T-helper 1 cell treated with Interleukin-12 subunit alpha and Interleukin-12 subunit beta and Interleukin-4 antibody, amounts not matched to agents 30 ng/mL and 1 ng/mL, for 36 hours (primary cell): ENCODE results near the gene INPP5D. TPM values are rescaled to one million over a fixed set of nuclear protein-coding genes. Genes with fewer than 3 reads are reported as not detected.

Experiments used
- intact Hi-C: fragments of 100-400 bp; cut with micrococcal nuclease; formaldehyde crosslinking; loops from one replicate; pipeline ENCODE4 v1.15.1; 2024
- total RNA-seq: library from RNA; stranded (reverse); gene quantifications from 2 replicates; pipeline ENCODE4 v1.2.3, GENCODE V29; 2022

Gene INPP5D
- total RNA-seq, 1 donor from 2014 or later, result 128 TPM

DNA sequence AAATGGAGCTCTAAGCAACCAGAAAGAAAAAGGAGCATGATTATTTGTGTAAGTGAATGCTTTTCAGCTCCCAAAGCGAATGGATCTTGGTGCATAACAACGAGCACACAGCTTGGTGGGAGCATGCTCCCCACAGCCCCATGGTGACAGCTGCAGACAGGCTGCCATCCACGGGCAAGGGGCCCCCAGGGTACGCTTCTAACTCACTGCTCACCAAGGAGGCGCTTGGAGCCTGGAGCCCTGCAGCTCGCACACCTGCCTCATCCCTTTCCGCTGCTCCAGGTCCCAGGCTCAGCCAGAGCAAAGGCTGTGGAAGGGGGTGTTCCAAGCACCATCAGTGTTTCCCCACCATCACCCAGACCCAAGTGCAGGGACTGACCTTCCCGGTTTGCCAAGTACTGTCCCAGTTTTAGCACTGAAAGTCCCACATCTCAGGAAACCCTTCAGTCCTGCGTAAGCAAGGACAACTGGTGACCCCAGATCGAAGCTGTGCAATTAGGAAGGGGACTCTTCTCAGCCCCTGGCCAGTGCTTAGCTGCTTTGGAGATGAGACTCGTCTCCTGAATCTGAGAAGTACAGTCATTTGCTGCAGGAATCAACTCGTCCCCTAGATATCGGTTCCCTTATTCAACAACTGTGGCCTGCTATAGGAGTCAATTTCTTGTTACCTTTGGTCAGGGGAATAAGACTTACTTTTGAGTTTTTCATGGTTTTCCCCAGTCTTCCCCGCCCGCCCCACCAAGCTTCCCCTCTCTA is 141.3 kb downstream of the INPP5D start:
- intact Hi-C loops, result no loop called here

DNA sequence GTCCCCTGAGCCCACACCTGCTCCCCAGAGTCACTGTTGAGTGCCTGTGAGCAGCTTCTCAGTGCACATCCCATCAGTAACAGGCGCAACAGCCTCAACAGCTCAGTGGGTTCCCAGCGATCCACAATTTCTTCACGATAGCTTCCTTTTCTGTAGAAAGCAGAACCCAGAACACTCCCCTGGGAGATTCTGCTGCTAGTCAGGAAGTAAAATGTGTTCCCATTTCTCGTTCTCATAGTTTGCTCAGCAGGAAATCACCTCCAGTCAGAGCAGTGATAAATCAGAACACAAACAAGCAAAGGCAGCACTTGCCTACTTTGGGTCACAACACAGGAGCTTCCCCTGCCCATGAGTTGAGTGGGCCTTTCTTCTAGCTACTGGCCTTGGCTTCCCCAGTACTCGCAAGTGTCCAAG is 142.4 kb downstream of the INPP5D start:
- intact Hi-C loops, result no loop called here

DNA sequence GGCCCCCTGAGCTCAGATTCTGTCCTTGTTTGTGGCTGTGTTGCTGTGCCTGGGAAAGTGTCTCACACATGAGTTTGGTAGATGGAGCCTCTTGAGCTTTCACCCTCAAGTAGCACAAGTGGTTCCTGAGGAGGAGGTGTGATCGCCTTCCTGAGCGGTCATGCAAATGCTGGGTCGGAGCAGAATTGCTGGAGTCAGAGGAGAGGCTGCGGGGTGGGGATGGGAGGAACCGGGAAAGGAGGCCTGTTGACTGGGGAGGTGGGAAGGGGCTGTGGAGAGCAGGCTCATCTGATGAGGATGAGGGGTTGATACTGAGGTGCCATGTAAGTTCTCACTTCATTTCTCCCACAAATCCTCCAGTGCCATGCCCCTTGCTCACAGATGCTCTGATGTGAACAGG is 142.9 kb downstream of the INPP5D start:
- intact Hi-C loops, result no loop called here

DNA sequence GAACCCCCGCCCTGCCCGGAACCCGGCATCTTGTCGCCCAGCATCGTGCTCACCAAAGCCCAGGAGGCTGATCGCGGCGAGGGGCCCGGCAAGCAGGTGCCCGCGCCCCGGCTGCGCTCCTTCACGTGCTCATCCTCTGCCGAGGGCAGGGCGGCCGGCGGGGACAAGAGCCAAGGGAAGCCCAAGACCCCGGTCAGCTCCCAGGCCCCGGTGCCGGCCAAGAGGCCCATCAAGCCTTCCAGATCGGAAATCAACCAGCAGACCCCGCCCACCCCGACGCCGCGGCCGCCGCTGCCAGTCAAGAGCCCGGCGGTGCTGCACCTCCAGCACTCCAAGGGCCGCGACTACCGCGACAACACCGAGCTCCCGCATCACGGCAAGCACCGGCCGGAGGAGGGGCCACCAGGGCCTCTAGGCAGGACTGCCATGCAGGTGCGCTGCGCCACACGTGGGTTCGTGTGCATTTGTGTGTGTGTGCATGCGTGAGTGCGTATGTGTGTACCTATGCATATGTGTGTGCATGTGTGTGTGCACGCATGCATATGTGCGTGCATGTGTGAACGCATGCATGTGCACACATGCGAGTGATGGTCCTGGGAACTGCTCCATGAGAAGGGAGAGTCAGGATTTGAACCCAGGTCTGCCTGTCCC is 144.3 kb downstream of the INPP5D start:
- intact Hi-C loops, result no loop called here

DNA sequence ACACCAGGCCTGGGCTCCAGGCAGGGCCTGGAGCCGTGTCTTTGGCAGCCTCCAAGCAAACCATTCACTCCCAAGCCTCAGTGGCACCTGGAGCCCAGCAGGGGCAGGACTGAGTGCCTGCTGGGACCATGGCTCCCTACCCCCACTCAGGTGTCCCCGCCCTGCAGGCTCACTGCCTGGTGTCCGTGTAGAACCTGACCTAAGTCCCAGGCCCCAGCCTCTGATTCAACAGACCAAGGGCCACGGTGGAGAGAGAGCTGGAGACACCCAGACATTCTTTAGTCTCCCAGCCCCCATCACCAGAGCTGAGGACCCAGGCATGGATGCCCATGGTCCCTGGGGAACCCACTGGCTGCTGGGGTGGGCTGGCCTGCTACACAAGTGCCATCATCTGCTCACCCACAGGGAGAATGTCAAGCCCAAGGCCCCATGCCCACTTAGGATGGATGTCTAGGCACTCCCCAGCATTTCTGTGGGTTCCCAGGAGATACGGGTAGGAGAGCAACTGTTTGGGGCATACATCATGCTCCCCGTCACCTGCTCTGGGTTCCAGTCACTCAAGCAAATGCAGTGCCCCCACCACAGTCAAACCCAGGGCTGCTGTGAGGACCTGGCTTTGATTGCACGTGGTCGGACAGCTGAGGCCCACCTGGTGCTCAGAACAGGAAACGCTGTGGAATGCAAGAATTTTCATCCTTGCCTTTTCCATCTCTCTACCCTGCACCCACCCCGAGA is 148.4 kb downstream of the INPP5D start:
- intact Hi-C loops, result no loop called here

DNA sequence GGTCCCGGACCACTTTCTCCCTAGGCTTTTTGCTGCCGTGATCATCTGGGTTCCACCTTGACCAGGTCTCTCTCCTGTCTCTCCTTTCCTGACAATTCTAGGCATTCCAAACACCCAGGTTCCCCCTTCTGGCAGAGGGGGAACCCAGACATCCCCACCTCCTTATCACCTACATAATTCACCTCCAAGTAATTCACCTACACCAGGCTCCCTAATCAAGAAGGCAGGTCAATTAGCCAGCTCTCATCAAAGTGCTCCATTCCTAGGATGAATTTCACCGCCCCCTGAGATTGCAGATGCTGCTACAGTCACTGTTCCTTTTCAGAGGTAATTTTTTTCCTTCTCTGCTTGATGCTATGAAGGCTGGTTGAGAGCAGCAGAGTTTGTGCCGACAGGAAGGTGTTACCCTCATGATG is 149.0 kb downstream of the INPP5D start:
- intact Hi-C loops, result no loop called here

DNA sequence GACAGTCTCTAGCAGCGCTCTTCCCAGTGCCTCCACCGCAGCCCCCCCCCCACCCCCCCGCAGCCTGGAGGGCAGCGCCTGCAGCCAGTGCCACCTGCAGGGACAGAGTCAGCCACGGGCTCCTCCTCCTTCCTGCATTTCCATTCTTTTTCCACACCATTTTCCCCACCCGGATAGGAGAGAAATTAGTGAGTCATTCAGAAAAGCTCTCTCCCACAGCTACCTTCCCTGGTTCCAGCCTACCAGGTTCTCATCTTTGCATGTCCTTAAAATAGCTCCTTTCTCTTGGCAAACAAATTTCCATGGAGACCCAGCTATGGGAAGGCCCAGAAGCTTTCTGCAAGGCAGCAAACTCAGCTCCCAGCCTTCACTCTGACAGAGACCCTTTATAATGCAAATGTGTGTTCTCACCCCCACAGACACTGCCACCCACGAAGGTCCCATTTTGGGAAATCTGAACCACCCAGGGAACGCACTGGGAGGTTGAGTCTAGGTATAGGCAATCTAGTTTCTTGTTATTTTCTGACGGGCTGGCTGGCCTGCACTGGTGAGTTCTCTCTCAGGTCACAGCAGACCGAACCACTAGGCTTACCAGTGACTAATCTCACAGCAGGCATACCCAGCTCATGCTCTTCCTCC is 149.5 kb downstream of the INPP5D start:
- intact Hi-C loops, result no loop called here

DNA sequence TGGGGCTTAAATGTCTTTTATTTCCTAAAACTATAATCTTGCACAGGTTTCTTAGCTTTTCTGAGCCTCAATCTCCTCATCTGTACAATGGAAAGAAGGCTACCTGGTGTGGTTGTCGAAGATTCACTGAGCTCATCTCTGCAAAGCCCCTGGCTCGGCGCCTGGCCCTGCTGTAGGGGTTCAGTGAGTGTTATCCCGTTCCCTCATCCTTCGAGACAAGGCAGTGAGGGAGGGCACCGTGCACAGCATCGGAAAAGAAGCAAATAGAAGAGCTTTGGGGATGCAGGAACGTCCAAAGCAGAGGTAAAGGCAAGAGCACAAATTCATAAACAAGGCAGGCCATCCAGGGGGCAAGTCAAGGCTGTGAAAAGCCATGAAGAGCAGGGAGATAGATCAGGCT is 150.1 kb downstream of the INPP5D start:
- intact Hi-C loops, result no loop called here

DNA sequence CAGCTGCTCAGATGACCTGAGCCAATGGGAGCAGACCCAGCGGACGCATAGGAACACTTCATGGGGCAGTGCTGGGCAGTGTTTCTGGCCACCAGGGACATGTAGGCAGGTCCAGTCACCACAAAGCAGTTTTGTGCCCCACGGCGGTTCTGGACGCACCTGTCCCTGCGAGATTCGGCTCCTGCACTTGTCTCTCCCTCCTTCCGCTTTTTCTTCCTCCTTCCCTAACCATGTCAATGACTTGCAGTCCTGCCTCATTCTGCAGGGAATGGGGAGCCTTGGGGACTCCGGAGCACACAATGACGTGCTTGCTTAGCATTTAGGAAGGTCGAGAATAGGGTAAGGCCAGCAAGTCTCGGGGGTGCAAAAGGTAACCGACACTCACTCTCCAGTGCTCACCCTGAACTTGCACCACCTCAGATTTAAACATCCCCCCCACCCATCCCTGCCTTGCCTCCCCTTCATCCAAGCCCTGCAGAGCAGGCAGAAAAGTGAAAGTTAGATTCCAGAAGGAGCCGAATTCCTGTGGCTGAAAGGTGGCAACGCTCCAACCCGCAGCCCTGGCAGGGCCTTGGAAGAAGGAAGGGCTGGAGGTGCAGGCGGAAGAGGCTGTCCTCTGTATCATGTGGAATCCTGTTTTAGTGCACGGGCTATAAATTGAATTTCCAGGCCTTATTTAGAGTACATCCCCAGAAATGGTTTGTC is 150.9 kb downstream of the INPP5D start:
- intact Hi-C loops, result no loop called here

DNA sequence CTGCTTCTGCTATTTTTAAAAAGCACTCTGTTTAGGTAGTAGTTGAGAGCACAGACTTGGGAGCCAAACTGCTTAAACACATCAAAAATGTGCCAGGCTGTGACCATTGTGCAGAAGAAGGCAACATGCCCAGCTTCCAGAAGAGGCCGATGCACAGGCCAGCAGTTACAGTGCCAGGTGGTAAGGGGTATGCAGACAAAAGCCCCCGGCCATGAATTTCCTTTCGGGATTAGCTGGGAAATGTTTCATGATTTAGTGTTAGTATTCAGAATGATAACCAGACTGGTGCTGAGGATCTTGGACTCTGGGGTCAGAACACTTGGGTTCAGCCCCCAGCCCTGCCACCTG is 151.4 kb downstream of the INPP5D start:
- intact Hi-C loops, result no loop called here

DNA sequence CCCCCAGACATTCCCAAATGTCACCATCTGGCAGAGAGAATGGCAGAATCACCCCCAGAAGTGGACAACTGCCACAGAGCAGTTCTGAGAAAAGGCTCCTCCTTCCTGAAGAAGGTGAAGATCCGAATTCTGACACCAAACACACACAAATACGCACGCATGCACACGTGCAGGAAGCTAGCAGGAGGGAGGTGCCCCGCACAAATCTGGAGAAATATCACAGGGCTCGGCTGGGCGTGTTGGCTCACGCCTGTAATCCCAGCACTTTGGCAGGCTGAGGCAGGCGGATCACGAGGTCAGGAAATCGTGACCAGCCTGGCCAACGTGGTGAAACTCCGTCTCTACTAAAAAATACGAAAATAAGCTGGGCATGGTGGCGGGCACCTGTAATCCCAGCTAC is 152.9 kb downstream of the INPP5D start:
- intact Hi-C loops, result no loop called here

DNA sequence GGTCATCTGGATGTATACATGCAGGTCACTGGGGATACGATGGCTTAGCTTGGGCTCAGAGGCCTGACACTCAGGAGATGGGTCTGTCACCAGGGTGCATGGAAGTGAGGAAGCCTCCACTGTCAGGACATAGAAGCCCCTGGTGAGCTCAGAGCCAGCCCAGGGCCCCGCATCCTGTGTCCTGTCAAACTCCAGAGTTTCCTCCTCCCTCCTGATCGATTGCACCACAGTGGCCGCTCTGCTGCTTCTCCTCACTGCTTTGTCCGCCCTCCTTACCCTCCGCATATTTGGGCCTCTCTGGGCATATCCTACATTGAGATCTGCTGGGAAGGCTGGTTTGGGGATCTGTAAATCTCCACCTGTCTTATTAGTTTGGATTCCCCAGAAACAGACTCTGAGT is 153.8 kb downstream of the INPP5D start:
- intact Hi-C loops, result no loop called here

DNA sequence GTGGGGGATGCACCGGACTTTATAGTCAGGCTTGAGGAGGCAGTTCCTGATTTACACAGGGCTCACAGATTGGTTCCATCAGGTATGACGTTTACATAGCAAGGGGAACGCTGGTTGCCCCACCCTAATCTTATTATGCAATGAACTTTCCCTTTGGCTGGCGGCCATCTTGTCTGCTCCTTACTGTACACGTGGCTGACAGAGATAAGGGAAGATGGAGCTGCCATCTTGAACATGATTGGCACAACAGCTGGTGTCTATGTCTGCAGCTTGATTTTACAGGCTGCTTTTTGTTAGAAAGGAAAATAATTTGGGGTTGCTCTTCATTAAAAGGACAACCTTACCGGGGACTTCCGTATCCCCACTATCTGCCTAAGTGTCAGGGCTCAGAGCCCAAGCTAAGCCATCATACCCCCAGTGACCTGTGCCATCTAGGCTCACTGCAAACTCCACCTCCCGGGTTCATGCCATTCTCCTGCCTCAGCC is 157.8 kb downstream of the INPP5D start:
- intact Hi-C loops, result no loop called here

DNA sequence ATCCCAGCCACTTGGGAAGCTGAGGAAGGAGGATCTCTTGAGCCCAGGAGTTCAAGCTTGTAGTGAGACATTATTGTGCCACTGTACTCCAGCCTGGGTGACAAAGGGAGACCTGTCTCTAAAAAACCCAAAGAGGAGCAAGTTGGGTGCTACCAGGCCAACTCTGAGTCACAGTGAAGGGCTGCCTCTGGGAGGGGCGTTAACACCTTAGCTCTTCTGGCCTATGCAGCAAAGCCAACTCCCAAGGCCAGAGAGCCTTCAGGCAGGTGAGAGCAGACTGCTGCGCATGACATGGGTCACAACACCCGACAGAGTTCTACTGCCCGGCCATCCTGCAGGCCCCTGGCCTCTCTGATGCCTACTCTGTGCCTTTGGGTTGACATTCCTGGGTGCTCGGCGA is 158.7 kb downstream of the INPP5D start:
- intact Hi-C loops, result no loop called here

DNA sequence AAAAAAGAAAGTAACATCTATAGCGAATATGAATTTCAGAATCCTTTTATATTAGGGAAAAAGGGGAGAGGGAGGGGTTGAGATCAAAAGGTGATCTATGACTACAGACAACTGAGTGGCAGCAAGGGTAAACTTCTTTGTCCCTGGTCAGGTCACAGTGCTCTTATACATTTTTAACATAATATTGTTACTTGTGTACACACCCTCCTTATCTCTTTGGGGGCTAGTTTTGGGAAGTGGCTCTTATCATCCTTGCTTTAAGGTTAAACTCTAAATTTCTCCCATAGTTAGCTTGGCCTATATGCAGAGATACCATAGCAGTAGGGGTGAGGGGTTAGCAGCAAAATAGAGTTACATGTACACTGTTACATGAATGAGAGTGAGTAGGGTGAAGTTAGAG is 159.7 kb downstream of the INPP5D start:
- intact Hi-C loops, result no loop called here

DNA sequence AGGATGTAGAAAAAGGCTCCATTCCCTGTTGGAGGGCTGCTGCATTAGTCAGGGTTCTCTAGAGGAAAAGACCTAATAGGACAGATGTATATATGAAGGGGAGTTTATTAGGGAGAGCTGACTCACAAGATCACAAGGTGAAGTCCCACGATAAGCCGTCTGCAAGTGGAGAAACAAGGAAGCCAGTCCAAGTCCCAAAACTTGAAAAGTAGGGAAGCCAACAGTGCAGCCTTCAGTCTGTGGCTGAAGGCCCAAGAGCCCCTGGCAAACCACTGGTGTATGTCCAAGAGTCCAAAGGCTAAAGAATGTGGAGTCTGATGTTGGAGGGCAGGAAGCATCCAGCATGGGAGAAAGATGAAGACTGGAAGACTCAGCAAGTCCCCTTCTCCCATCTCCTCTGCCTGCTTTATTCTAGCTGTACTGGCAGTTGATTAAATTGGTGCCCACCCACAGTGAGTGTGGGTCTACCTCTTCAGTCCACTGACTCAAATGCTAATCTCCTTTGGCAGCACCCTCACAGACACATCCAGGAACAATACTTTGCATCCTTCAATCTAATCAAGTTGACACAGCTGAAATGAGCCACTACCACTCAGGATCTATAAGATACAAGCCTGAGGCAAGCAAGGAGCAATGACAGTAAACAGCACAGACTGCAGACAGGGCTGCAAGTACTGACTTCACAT is 161.4 kb downstream of the INPP5D start:
- intact Hi-C loops, result no loop called here

DNA sequence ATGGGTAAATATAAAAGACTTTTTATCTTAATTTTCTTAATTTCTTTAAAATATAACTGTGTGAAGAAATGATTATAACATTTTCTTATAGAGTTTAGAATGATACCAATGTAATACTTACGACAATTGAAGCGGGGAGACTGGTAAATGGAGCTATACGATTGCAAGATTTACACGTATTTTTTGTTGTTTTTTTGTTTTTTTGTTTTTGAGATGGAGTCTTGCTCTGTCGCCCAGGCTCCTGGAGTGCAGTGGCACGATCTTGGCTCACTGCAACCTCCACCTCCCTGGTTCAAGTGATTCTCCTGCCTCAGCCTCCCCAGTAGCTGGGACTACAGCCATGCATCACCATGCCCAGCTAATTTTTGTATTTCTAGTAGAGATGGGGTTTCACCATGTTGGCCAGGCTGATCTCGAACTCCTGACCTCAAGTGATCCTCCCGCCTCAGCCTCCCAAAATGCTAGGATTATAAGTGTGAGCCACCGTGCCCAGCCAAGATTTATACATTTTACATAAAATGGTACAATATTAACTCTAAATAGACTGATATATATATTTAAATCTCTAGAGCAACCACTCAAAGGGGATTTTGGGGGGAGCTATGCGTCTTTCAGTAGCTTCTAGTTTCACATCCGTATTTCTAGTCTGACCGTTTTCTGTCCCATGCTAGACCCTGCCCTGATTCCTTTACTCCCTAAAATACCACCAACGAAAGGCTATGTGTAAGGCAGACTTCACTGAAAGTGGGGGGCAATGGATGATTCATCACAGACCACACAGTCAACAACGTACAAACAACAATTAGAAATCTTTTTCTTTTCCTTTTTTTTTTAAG is 163.1 kb downstream of the INPP5D start:
- intact Hi-C loops, result no loop called here

DNA sequence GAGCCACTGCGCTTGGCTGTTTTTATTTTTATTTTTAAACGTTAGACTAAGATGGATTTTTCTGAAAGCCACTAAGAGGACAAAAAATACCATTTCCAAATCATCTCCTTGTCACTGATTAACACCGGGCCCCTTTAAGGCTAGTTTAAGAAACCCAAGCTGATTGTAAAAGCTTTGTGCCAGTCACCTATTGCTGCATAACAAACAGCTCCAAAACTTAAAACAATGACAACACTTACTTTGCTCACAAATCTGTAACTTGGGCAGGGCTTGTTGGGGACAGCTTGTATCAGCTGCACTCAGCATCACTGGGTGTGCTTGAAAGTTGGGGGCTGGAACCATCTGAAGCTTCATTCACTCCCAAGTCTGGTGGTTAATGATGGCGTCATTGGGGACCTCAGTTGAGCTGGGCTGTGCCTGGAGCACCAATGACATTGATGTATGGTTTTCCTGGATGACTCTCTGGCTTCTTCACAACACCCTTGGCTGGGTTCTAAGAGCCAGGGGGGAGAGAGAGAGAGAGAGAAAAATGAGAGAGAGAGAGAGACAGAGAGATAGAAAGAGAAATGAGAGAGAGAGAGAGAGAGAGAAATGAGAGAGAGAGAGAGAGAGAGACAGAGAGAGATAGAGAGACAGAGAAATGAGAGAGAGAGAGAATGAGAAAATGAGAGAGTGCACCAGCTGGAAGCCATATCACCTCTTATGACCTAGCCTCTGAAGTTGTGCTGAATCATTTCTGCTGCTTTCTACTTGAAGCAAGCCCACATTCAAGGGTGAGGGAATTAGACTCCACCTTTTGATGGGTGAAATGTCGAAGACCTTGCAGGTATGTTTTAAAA is 165.3 kb downstream of the INPP5D start:
- intact Hi-C loops, result no loop called here

DNA sequence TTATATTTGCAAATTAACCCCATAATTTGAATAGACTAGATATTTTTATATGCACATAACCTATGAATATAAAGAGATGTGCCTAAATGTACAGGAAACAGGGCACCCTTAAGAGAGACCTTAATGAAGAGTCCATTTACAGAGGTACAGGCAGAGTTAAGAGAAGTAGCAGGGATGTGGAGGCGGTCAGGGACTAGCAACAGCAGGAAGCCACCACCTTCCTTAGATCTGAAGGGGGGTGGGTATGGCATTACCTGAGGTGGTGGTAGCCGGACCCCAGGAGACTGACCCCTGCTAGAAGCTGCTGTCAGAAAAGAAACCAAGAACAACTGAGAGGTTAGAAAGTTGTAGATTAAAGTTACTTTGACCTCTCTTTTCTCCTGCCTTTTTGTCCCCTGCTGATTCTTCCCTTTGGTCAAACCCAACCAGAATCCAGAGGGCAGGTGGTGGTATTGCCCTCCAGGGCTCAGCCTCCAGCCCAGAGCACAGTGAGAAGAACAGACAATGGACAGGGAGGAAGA is 166.4 kb downstream of the INPP5D start:
- intact Hi-C loops, result no loop called here
